ENCODE data around the gene LGALS1.
A peak's percentile ranks its signal among the peaks of the same experiment; 100 is the strongest.

Gene LGALS1

GRCh38 chr22:37657590-37658132 lies 17.8 kb upstream of the LGALS1 start:
- Histone ChIP-seq H3K36me3 (ENCODE audit: control insufficient read depth, insufficient read depth, low read length) (peaks cover 16% of the 10 kb centered on the region), H3K27me3 (ENCODE audit: control insufficient read depth, insufficient read depth, low read length) (no peaks in the 10 kb centered on the region), H3K9ac (ENCODE audit: low read length) (peak overlapping the region; percentile 45), H3K27ac (ENCODE audit: low read depth, low read length) (no peak overlapping the region), H3K4me3 (ENCODE audit: low read depth, low read length) (peak overlapping the region; percentile 71), H3K9me3 (ENCODE audit: control insufficient read depth, insufficient read depth, low read depth, low read length) (no peaks in the 10 kb centered on the region), H3K4me1 (ENCODE audit: control insufficient read depth, insufficient read depth, low read length) (peaks cover 27% of the 10 kb centered on the region)

- Histone ChIP-seq H3K4me3 (ENCODE audit: low read depth, low read length) (peak within 1 kb of the TSS; percentile 71), H3K27ac (ENCODE audit: low read depth, low read length) (no peak within 1 kb of the TSS), H3K27me3 (ENCODE audit: control insufficient read depth, insufficient read depth, low read length) (no peaks in the 10 kb centered on the region), H3K36me3 (ENCODE audit: control insufficient read depth, insufficient read depth, low read length) (peaks cover 10% of the 10 kb centered on the region), H3K4me1 (ENCODE audit: control insufficient read depth, insufficient read depth, low read length) (peaks cover 27% of the 10 kb centered on the region), H3K9me3 (ENCODE audit: control insufficient read depth, insufficient read depth, low read depth, low read length) (no peaks in the 10 kb centered on the region), H3K9ac (ENCODE audit: low read length) (peak within 1 kb of the TSS; percentile 72)
These were observed 17.0 kb upstream of the LGALS1 start, which contains the start of gene PDXP for GRCh38 chr22:37658133-37659065. TSS of gene PDXP (plus strand) at chr22:37658723. CDS start at chr22:37658783, 60 bp downstream.

GRCh38 chr22:37659066-37659896 lies 16.2 kb upstream of the LGALS1 start:
- Histone ChIP-seq H3K27me3 (ENCODE audit: control insufficient read depth, insufficient read depth, low read length) (no peaks in the 10 kb centered on the region), H3K9ac (ENCODE audit: low read length) (peak overlapping the region; percentile 72), H3K9me3 (ENCODE audit: control insufficient read depth, insufficient read depth, low read depth, low read length) (no peaks in the 10 kb centered on the region), H3K4me3 (ENCODE audit: low read depth, low read length) (peak overlapping the region; percentile 71), H3K27ac (ENCODE audit: low read depth, low read length) (no peak overlapping the region), H3K4me1 (ENCODE audit: control insufficient read depth, insufficient read depth, low read length) (peaks cover 27% of the 10 kb centered on the region), H3K36me3 (ENCODE audit: control insufficient read depth, insufficient read depth, low read length) (peaks cover 3% of the 10 kb centered on the region; the same call in 1 of the 2 replicates)

GRCh38 chr22:37659897-37660708 lies 15.3 kb upstream of the LGALS1 start:
- Histone ChIP-seq H3K9me3 (ENCODE audit: control insufficient read depth, insufficient read depth, low read depth, low read length) (no peaks in the 10 kb centered on the region), H3K27me3 (ENCODE audit: control insufficient read depth, insufficient read depth, low read length) (no peaks in the 10 kb centered on the region), H3K36me3 (ENCODE audit: control insufficient read depth, insufficient read depth, low read length) (peaks cover 3% of the 10 kb centered on the region; the same call in 1 of the 2 replicates), H3K4me1 (ENCODE audit: control insufficient read depth, insufficient read depth, low read length) (peaks cover 27% of the 10 kb centered on the region), H3K27ac (ENCODE audit: low read depth, low read length) (no peak overlapping the region), H3K9ac (ENCODE audit: low read length) (peak overlapping the region; percentile 72), H3K4me3 (ENCODE audit: low read depth, low read length) (peak overlapping the region; percentile 71)

- peak overlapping the region; percentile 71 for H3K4me3 ChIP-seq (ENCODE audit: low read depth, low read length)
- H3K27me3 ChIP-seq (ENCODE audit: control insufficient read depth, insufficient read depth, low read length) = no peaks in the 10 kb centered on the region
- H3K9ac ChIP-seq (ENCODE audit: low read length) = no peak overlapping the region
- H3K27ac ChIP-seq (ENCODE audit: low read depth, low read length) = no peak overlapping the region
- H3K4me1 ChIP-seq (ENCODE audit: control insufficient read depth, insufficient read depth, low read length) = peaks cover 27% of the 10 kb centered on the region
- peaks cover 8% of the 10 kb centered on the region for H3K36me3 ChIP-seq (ENCODE audit: control insufficient read depth, insufficient read depth, low read length)
- no peaks in the 10 kb centered on the region for H3K9me3 ChIP-seq (ENCODE audit: control insufficient read depth, insufficient read depth, low read depth, low read length)
These were observed 14.8 kb upstream of the LGALS1 start for GRCh38 chr22:37660709-37661045.

GRCh38 chr22:37661160-37661924 lies 14.1 kb upstream of the LGALS1 start:
- Histone ChIP-seq H3K27ac (ENCODE audit: low read depth, low read length) (no peak overlapping the region), H3K36me3 (ENCODE audit: control insufficient read depth, insufficient read depth, low read length) (peaks cover 15% of the 10 kb centered on the region), H3K27me3 (ENCODE audit: control insufficient read depth, insufficient read depth, low read length) (no peaks in the 10 kb centered on the region), H3K9me3 (ENCODE audit: control insufficient read depth, insufficient read depth, low read depth, low read length) (no peaks in the 10 kb centered on the region), H3K4me3 (ENCODE audit: low read depth, low read length) (peak overlapping the region; percentile 21; the same call in 1 of the 2 replicates), H3K4me1 (ENCODE audit: control insufficient read depth, insufficient read depth, low read length) (peaks cover 27% of the 10 kb centered on the region), H3K9ac (ENCODE audit: low read length) (no peak overlapping the region)

- Histone ChIP-seq H3K9ac (ENCODE audit: low read length) (no peak overlapping the region), H3K27ac (ENCODE audit: low read depth, low read length) (no peak overlapping the region), H3K4me3 (ENCODE audit: low read depth, low read length) (no peak overlapping the region), H3K4me1 (ENCODE audit: control insufficient read depth, insufficient read depth, low read length) (peaks cover 27% of the 10 kb centered on the region), H3K9me3 (ENCODE audit: control insufficient read depth, insufficient read depth, low read depth, low read length) (no peaks in the 10 kb centered on the region), H3K36me3 (ENCODE audit: control insufficient read depth, insufficient read depth, low read length) (peaks cover 21% of the 10 kb centered on the region), H3K27me3 (ENCODE audit: control insufficient read depth, insufficient read depth, low read length) (no peaks in the 10 kb centered on the region)
These were observed 13.4 kb upstream of the LGALS1 start for GRCh38 chr22:37662039-37662438.

- Histone ChIP-seq H3K4me1 (ENCODE audit: control insufficient read depth, insufficient read depth, low read length) (peaks cover 26% of the 10 kb centered on the region), H3K36me3 (ENCODE audit: control insufficient read depth, insufficient read depth, low read length) (peaks cover 23% of the 10 kb centered on the region), H3K27me3 (ENCODE audit: control insufficient read depth, insufficient read depth, low read length) (no peaks in the 10 kb centered on the region), H3K4me3 (ENCODE audit: low read depth, low read length) (no peak overlapping the region), H3K27ac (ENCODE audit: low read depth, low read length) (no peak overlapping the region), H3K9ac (ENCODE audit: low read length) (no peak overlapping the region), H3K9me3 (ENCODE audit: control insufficient read depth, insufficient read depth, low read depth, low read length) (no peaks in the 10 kb centered on the region)
These were observed 11.8 kb upstream of the LGALS1 start for GRCh38 chr22:37663521-37664140.

- H3K4me3 ChIP-seq (ENCODE audit: low read depth, low read length) = no peak overlapping the region
- H3K27me3 ChIP-seq (ENCODE audit: control insufficient read depth, insufficient read depth, low read length) = no peaks in the 10 kb centered on the region
- peaks cover 23% of the 10 kb centered on the region for H3K4me1 ChIP-seq (ENCODE audit: control insufficient read depth, insufficient read depth, low read length)
- peaks cover 23% of the 10 kb centered on the region for H3K36me3 ChIP-seq (ENCODE audit: control insufficient read depth, insufficient read depth, low read length)
- no peaks in the 10 kb centered on the region for H3K9me3 ChIP-seq (ENCODE audit: control insufficient read depth, insufficient read depth, low read depth, low read length)
- H3K27ac ChIP-seq (ENCODE audit: low read depth, low read length) = no peak overlapping the region
- H3K9ac ChIP-seq (ENCODE audit: low read length) = no peak overlapping the region
These were observed 11.0 kb upstream of the LGALS1 start for GRCh38 chr22:37664249-37665101.

All from HUES6 (cell line).